Stimulated activated CD4-positive, alpha-beta T cell treated with anti-CD3 and anti-CD28 coated beads, Interleukin-4, amount 100 ng/mL, for 24 hours (primary cell): ENCODE data around the gene FXR2.
A peak's percentile ranks its signal among the peaks of the same experiment; 100 is the strongest.
"Not testable (repeated sequence)": the region's sequence is repeated elsewhere in the genome, so short reads cannot be mapped to it uniquely, and the experiment has no call there.

Experiments
- DNase-seq: peaks from one replicate; pipeline ENCODE4 v3.0.0-alpha.2; 2020

Gene FXR2

DNA sequence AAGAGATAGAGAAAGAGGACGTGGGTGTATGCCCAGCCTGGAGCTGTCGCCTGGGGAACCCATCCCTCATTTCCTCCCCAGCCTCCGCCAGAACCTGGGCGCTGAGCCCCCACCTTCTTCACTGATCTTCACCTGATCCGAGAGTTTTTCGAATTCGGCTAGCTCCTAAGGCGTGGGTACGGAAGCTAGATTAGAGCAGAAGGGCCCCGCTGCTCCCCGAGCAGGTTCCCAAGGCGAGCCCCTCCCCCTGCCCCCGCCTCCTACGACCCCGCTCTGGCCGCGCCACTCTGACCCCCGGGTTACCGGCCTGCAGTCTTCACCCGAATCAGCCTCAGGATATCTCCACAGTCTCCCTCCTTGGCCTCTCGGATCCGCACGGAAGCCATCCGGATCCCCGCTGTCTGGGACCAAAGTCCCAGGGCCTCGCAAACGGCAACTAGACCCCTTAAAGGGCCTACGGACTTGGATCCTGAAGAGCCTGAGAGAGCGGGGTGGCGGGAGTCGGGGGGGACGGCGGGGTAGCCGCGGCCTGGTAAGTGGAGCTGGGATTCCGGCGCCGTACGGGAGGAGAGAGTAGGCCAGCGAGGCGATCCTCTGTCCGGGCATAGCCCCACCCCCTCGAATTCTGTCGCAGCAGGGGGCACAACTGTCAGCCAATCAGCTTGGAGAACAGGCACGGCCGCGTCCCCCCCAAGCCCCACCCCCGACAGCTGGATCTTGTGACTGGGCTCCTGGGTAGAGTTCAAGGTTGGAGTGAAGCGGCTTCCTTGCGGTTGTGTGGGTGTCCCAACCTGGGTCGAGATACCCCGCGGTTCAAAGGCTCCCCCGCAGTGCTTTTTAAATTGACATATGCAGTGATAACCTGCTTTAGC lies 12.8 kb upstream of the FXR2 start, which contains the start of gene SAT2:
TSS of gene SAT2 (minus strand) at position 572 of the 872 bp plus-strand sequence. CDS start at position 386, 186 bp downstream.
- peak; percentile 86 for DNase-seq

DNA sequence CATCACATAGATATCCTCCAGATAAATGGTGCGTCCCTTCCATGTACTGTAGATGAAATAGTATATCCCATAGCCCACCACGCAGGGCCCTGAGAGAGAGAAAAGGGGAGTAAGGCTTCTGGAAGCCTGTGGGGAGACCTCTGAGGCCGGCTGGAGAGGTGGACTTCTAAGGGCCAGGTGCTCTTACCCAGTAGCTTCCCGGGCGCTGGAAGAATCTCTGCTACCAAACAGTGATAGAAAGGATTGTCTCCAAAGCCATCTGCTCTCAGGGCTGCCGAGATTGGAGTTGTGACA lies 12.2 kb upstream of the FXR2 start:
- no peak for DNase-seq

DNA sequence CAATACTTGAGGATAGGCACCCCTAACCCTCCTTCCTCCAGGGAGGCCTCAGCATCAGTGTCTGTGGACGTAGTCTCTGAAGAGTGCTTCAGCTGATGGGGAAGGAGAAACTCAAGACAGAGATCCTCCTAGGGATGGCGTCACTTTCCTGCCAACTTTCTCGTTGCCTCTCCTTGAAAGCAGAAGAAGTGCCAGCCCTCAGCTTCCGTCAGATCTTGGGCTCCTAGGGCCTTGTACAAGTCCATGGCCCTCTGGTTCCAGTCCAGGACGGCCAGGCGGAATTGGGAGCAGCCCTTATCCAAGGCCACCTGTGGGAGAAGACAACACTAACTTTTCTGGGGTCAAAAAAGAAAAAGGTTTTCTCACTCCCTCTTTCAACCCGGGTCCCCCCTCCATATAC lies 11.6 kb upstream of the FXR2 start:
- no peak for DNase-seq

DNA sequence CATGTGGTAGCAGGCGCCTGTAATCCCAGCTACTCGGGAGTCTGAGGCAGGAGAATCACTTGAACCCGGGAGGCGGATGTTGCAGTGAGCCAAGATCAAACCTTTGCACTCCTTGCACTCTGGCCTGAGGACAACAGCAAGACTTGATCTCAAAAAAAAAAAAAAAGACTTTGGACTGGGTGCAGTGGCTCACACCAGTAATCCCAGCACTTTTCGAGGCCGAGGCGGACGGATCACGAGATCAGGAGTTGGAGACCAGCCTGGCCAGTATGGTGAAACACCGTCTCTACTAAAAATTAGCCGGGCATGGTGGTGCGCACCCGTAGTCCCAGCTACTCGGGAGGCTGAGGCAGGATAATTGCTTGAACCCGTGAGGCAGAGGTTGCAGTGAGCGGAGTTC lies 11.1 kb upstream of the FXR2 start:
- not testable (repeated sequence) for DNase-seq

DNA sequence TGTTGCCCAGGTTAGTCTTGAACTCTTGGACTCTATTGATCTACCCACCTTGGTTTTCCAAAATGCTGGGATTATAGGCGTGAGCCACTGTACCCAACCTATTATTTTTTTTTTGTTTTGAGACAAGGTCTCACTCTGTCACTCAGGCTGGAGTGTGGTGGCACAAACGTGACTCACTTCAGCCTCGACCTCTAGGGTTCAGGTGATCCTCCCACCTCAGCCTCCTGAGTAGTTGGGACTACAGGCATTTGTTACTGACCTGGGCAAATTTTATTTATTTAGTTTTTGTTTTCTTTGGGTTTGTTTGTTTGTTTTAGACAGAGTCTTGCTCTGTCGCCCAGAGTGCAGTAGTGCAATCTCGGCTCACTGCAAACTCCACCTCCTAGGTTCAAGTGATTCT lies 9.0 kb upstream of the FXR2 start:
- no peak for DNase-seq

DNA sequence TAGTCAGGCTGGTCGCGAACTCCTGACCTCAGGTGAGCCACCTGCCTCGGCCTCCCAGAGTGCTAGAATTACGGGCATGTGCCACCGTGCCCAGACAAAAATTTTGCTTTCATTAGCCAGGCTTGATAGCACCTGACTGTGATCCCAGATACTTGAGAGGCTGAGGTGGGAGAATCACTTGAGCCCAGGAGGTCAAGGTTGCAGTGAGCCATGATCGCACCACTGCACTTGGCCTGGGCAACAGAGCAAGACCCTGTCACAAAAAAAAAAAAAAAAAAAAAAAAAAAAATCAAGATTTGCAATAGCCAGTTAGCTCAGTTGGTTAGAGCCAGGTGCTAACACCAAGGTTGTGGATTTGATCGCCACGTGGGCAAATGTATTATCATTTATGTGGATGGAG lies 6.1 kb upstream of the FXR2 start:
- DNase-seq: no peak

DNA sequence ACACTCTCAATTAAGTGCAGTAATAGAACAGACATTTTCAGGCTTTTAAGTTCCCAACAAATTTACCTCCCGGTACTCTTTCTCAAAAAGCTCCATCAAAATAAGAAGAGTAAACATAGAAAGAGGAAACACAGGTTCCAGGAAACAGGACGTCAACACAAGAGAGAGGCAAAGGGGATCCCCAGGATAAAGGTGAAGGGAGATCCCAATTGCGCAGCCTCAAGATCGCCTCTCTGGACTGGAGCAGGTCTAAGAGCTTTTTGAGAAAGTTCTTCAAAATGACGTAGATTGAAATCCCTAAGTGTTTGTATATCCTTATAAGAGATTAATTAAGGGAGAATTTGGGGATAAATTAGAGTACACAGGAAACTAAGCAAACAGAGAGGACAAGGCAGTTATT lies 3.9 kb upstream of the FXR2 start:
- DNase-seq: no peak

DNA sequence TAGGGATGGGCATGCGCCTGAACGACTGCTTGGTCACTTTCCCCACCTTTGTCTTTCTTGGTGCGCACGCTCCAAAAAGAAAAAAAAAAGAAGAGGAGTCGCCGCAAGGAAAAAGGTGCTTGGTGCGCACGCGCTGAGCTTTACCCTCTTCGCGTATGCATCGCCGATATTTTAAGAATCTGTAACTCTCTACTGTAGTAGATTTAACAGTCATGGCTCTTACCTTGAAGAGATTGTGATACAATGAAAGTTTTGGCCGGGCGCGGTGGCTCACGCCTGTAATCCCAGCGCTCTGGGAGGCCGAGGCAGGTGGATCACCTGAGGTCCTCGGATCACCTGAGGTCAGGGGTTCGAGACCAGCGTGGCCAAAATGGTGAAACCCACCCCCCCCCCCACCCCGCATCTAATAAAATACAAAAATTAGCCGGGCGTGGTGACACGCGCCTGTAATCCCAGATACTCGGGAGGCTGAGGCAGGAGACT lies 609 bp upstream of the FXR2 start:
- no peak for DNase-seq

DNA sequence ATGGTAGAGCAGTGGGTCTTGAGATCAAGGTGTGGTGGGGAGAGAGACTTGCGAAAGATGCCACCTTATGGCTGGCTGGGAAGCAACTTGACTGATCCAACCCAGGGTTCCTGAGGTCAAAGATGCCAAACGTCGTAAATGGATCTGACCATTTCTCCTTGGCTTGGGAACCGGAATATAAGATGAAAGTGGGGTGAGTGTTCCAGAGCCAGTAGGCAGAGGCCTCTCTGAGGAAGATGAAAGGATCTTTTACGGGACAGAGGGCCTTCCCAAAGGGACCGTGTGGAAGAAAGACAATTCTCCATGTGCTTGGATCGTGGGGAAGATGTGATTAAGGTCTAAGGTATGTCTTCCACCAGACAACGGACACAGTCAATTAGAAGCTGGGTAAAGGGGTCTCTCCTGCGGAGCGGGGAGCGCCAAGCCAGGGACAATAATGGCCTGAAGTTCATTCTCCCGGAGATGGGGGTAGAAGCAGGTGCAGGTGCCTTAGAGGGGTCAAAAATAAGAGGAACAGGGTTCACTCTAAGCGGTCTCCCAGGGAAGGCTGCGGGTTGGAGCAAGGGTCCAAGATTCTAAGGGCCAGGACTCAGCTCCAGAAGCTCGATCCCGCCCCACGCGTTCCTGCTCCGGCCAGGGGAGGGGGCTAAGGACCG lies 800 bp downstream of the FXR2 start:
- no peak for DNase-seq

DNA sequence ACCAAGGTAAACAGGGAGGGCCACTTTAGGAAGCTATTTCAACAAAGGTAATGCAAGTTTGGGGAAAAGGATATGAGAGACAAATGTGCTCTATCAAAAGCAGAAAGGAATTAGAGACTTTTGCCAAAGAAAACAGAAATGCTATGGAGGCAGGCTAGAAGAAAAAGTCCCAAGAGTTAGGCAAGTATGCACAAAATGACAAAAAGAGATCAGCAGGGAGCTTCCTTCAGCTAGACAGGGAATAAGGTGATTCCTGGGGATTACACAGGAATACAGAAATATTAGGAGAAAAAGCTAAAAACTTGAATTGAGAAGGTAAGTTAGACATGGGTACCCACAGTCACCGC lies 2.4 kb downstream of the FXR2 start:
- no peak for DNase-seq

DNA sequence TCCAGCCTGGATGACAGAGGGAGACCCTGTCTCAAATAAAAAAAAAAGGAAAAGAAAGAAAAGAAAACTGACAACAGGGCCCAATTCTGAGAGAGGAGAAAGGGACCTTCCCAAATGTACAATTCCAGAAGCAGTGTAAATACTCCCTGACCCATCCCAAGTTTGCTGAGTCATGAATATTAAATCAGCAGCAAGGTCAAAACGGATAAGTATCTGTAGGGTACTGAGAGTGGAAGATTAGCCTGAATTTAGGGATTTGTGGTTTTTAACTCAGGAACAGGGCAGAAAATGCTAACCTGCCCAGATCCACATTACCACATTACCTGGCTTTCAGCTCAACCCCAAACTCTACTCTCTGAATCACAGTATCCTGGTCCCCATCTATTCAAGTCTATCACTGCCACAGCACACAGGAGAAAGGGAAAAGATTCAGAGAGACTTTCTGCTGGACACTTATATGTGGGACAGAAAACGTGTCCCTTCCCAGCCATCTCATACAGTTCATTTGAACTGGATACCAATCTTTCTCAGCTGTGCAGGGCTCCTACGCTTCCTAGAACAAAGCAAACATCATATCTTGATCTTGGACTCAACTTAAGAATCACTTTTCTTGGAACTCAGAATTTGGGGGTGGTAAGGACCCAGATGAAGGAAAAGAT lies 2.9 kb downstream of the FXR2 start:
- DNase-seq: no peak

DNA sequence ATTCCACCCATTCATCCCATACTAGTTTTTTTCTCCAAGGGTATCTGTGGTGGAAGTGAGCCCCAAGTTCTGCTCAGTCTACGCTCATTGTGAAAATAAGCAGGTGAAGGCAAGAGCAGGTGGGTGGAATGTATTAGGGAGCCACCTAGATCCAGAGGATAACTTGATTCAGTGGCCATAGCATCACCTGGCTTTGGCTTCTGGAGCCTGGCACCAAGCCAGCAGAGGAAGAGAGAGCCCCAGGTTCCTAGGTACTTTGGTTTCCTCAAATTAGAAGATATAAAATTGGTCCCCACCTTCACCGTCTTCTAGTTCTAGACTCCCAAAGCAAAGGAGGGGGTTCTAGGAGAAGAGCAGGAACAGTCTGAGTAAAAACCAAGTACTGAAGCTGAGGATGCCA lies 4.1 kb downstream of the FXR2 start:
- DNase-seq: no peak

DNA sequence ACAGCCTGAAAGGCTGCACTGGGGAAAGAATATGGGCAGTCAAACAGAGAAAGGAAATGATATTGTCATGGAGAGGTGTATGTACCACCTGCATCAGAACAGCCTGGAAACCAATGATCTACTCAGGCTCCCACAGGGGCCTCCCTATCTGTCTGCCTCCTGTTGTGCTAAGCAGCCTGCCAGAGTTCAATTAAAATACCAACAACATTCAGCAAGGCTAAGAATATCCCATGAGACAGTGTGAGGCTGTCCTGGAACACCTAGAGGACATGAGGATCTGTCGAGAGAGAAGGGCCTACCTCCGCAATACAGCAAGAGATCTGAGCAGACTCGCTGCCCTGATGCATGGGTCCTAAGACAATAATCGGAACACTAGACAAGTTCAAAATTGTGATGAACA lies 8.4 kb downstream of the FXR2 start:
- DNase-seq: no peak

DNA sequence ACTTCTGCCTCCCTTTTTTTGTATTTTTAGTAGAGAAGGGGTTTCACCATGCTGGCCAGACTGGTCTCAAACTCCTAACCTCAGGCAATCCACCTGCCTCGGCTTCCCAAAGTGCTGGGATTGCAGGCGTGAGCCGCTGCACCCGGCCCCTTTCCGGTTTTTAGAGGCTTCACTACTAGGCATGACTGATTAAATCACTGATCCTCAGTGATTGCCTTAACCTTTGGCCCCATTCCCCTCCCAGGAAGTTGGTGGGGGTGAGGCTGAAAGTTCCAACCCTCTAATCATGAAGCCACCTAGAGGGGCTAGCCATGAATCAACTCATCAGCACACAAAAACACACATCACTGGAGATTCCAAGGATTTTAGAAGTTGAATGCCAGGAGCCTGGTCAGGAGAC lies 17.1 kb downstream of the FXR2 start:
- DNase-seq: not testable (repeated sequence)

DNA sequence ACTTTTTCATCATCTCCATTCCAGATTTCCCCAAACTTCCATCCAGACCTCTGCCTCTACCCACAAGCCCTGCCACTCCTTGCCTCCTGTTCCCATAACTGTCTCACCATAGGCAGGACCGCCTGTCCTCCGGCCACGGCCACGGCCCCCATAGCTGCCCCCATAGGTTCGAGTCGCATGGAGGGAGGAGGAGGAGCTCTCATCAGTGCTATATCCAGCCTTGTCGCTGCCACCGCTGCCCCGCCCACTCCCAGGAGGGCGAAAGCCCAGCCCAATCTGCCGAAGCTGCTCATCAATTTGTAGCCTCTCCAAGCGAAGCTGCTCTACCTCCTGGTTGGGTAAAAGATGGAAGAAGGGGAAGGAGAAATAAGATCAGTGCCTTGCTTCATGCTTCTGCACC lies 21.4 kb downstream of the FXR2 start:
- no peak for DNase-seq

DNA sequence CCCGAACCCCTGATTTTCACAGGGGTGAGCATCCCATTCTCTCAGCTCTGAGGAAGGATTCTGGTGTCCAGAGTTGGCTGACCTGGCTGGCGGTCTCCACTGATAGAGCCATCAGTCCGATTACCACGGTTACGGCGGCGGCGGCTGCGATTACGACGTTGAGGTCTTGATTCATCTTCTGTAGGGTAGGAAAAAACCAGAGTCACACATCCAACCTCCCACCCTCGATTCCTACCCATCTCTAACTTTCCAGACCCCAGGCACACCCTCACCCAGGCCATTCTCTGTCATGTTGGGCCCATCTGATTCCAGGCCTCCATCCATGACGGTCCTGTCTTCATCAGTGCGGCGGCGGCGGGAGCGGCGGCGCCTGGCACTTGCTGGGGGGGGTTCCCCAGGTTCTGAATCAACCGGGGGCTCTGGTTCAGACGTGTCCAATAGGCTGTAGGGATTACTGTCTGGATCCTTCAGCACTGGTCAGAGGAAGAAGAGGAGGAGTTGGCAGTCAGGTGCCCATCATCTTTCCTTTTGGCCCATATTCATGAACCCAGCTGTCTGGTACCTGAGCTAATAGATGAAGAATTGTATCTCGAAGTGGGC lies 22.2 kb downstream of the FXR2 start:
- no peak for DNase-seq

DNA sequence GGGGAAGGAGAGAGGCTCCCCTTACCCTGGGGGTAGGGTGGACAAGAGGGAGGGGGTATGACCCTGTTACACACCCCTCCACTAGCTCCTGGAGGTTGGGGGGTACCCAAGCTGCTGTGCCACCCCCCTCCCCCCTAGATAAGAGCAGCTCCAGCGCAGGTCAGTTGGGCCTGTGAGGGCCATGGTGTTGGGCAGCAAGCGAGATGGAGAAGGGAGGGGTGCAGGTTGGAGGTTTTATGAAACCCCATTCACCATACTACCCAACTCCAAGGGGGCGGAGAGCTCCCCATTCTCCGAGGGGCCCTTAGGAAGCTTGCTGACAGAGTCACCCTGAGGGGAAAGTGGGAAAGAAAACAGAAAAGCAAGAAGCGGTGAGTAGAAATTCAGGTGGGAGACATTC lies 23.1 kb downstream of the FXR2 start:
- no peak for DNase-seq

DNA sequence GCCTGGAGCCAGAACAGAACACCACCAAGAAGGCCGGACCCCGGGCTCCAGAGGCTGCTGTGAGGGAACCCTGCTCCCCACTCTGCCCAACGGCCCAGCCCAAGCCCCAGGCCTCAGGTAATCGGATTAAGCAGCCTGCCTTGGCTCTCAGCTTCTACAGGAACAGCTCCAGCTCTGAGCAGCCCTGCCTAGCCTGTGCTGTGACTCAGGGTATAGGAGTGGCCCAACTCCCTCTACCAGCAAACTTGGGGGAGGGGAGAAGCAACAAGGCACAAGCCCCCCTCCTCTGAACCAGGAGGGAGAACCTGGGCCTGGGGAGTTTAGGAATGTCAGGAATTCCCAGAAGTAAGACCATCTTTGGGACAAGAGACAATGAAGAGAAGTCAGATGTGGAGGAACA lies 24.0 kb downstream of the FXR2 start:
- DNase-seq: no peak

DNA sequence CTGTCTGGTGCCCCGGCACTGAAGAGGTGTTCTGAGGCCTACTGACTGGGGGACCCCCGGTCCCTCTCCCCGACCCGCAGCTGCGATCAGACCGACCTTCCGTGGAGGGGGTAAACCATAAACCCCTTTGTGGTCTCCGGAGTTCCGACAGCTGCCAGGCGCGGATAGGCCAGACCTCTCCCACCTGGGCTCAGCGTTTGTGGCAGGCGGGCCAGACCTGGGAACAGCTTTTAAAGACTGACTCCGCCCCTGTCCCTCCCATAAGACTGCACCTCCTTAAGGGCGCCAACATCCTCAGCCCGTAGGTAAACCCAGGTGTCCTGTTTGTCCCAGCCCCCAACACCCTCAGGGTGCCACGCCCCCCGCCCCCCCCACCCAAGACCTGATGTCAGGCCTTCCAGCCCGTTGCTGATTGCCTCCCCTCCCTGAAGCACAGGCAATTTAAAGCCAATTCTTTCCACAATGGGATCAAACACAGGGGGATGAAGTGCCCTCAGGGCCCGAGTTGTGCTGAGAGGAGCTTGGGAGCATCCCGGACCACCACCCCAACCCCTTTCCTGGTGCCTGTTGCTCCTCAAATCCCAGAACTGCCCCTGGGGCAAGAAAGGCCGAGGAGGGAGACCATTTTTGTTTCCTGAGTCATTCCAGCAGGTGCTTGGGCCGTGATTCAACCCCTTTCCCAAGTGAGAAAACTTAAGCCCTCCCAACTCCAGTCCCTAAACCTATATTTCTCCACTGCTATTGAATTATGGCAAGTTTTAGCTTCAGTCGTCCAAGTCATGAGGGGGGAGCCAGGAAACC lies 24.6 kb downstream of the FXR2 start, which contains the start of gene SOX15:
TSS of gene SOX15 (minus strand) at position 204 of the 801 bp plus-strand sequence. CDS start 418 bp downstream, outside the sequence.
- DNase-seq: no peak

DNA sequence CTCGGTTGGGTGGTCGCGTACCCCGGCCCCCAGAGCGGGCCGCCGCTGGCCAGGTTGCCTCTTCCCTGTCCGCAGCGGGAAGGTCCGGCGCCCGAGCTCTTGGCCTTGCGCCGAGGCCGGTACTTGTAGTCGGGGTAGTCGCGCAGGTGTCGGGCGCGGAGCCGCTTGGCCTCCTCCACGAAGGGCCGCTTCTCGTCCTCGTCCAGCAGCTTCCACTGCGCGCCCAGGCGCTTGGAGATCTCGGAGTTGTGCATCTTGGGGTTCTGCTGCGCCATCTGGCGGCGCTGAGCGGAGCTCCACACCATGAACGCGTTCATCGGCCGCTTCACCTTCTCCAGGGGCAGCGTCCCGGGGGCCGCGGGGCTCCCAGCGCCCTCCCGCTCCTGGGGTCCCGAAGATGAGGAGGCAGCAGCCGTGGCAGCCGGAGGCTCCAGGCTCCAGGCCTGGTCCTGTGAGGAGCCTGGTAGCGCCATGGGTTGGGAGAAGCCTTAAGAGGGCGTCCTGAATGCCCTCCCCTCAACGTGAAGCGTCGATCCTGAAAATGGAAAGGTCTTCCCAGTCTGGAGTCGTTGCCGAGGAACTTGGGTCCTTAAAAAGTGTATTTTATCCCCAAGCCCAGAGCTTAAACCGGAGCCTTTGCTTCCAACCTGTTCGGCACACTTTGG lies 25.4 kb downstream of the FXR2 start:
- peak; percentile 67 for DNase-seq

DNA sequence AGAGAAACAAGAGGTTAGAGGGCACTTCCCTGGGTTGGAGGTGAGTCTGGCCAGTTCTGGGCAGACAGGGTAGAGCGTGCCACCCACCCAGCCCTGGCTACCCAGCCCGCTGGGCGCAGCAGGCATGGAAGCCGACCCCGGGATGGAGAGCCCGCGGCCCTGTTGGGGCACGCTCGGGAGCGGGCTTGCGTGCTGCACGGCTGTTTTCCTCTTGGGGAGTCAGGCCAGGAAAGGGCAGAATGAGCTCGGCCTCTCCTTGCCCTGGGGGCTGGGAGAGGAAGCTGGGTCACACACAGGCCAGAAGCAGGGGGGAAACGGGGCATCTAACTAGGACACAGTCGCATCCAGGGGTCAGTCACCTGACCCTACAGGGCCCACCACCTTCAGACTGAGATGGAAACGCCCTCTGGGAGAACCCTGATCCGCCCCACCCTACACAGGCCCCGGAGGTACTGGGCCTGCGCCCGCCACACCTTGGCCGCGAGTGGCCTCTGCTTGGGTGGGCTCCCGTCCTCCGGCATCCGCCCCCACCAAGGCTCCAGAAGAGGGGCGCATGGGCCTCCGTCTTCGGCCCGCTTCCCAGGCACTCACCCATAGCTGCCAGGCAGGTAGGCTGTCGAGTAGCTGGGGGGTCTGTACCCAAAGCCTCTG lies 26.0 kb downstream of the FXR2 start:
- no peak for DNase-seq
